Vagina (tissue), 2 donors: ENCODE measurements around the gene MEOX1.

Experiments used
- CTCF ChIP-seq, 3 experiments: fragments of 450-650 bp in 2 of 3; fragments of 200-600 bp in 1 of 3; sonication (generic) in 1 of 3; IDR thresholded peaks; one replicate each; pipeline ENCODE4 v1.5.1; 2017 to 2019; ENCODE audit warnings: antibody characterized with exemption in 3 of 3, mild to moderate bottlenecking in 2 of 3, moderate library complexity in 2 of 3
- POLR2A ChIP-seq, 2 donors: fragments of 450-650 bp; IDR thresholded peaks; one replicate each; pipeline ENCODE4 v1.6.1; 2017; ENCODE audit warnings: antibody characterized with exemption in 2 of 2, mild to moderate bottlenecking in 2 of 2, moderate library complexity in 2 of 2

GRCh38 chr17:43695970-43696865 is 34.5 kb upstream of the MEOX1 start:
- no peak for TF ChIP-seq CTCF (IDR thresholded peaks at IDR 0.05)
- no peak for TF ChIP-seq POLR2A (IDR thresholded peaks at IDR 0.05)
